SK-N-MC (cell line): Measurements from ENCODE around the gene FIBCD1.

Experiments used
- EZH2 ChIP-seq: fragments of 200-600 bp; sonication (generic); IDR thresholded peaks from one replicate; pipeline ENCODE4 v1.6.1; 2017; ENCODE audit warnings: antibody characterized with exemption
- FOXP2 ChIP-seq: optimal IDR thresholded peaks from 2 replicates; pipeline ENCODE3; 2011; ENCODE audit warnings: mild to moderate bottlenecking, moderate library complexity; ENCODE audit not compliant: insufficient read depth; ENCODE audit errors: extremely low read length, control extremely low read depth
- POLR2AphosphoS5 ChIP-seq: IDR thresholded peaks from 2 replicates; pipeline ENCODE4 v1.6.1; 2012; ENCODE audit warnings: mild to moderate bottlenecking, low read depth, low read length, borderline replicate concordance

GRCh38 chr9:130919559-130920145 is 19.4 kb downstream of the FIBCD1 start:
- no peak for TF ChIP-seq POLR2AphosphoS5
- no peak for TF ChIP-seq EZH2
- TF ChIP-seq FOXP2: no peak
